CD4-positive, alpha-beta T cell (primary cell): ENCODE data around the gene HP1BP3. TPM values are rescaled to one million over a fixed set of nuclear protein-coding genes. Genes with fewer than 3 reads are reported as not detected.

ENCODE experiments used
- ATAC-seq: fragments of 200-7000 bp; cut with Tn5 transposase; one replicate; pipeline ENCODE4 v1.10.0; 2022; ENCODE audit warnings: mild to moderate bottlenecking; ENCODE audit not compliant: poor library complexity
- CTCF ChIA-PET: fragments of 350-600 bp; sonication (Branson Sonifier 250); formaldehyde crosslinking; loops from one replicate; lab custom pipeline; 2021; ENCODE audit warnings: antibody characterized with exemption, inconsistent platforms; lab: Charles Lee
- POLR2A ChIA-PET: fragments of 350-600 bp; sonication (Branson Sonifier 250); formaldehyde crosslinking; loops from one replicate; lab custom pipeline; 2021; ENCODE audit warnings: antibody characterized with exemption, inconsistent platforms; lab: Charles Lee
- DNase-seq, 14 experiments: peaks; one replicate each; pipeline ENCODE4 v3.0.0-alpha.2; 2013 to 2020; ENCODE audit warnings: mixed read lengths in 2 of 14
- H3K27ac ChIP-seq, 2 donors: one replicate each; pipeline versions ENCODE4 v1.5.1 to v1.7.0; 2013; ENCODE audit warnings: low read length in 2 of 2, low read depth in 1 of 2, mild to moderate bottlenecking in 1 of 2
- H3K27me3 ChIP-seq, 2 experiments: 1 replicate in 1 of 2; 2 replicates in 1 of 2; pipeline versions ENCODE4 v1.6.1 to v1.7.0; 2013; ENCODE audit warnings: low read length in 2 of 2, control low read depth in 1 of 2, mild to moderate bottlenecking in 1 of 2, moderate library complexity in 1 of 2; ENCODE audit not compliant: insufficient read depth in 2 of 2, control insufficient read depth in 1 of 2
- H3K36me3 ChIP-seq: one replicate; pipeline ENCODE4 v1.6.1; 2013; ENCODE audit warnings: low read length, control low read depth; ENCODE audit not compliant: insufficient read depth
- H3K4me1 ChIP-seq: one replicate; pipeline ENCODE4 v1.6.1; 2013; ENCODE audit warnings: low read length, control low read depth; ENCODE audit not compliant: insufficient read depth
- H3K4me3 ChIP-seq: one replicate; pipeline ENCODE4 v1.5.1; 2013; ENCODE audit warnings: mild to moderate bottlenecking, low read length, moderate library complexity
- H3K9me3 ChIP-seq, 2 experiments: 1 replicate in 1 of 2; 2 replicates in 1 of 2; pipeline versions ENCODE4 v1.6.1 to v1.7.0; 2013; ENCODE audit warnings: low read length in 2 of 2, mild to moderate bottlenecking in 2 of 2, control low read depth in 1 of 2, moderate library complexity in 1 of 2; ENCODE audit not compliant: control insufficient read depth in 1 of 2, insufficient read depth in 1 of 2
- H3K27ac Mint-ChIP-seq: one replicate; pipeline ENCODE4 v1.8.0; 2020; ENCODE audit warnings: mixed read lengths
- H3K27me3 Mint-ChIP-seq: one replicate; pipeline ENCODE4 v1.8.0; 2021; ENCODE audit warnings: mixed read lengths
- H3K36me3 Mint-ChIP-seq: one replicate; pipeline ENCODE4 v1.8.0; 2021; ENCODE audit warnings: low read depth, mixed read lengths
- H3K4me1 Mint-ChIP-seq: one replicate; pipeline ENCODE4 v1.8.0; 2021; ENCODE audit warnings: low read depth, mixed read lengths
- H3K4me3 Mint-ChIP-seq: one replicate; pipeline ENCODE4 v1.8.0; 2020; ENCODE audit warnings: mild to moderate bottlenecking, mixed read lengths
- H3K9me3 Mint-ChIP-seq: one replicate; pipeline ENCODE4 v1.8.0; 2020; ENCODE audit warnings: mixed read lengths
- intact Hi-C, 2 experiments: fragments of 100-400 bp; cut with DNase I in 1 of 2; cut with micrococcal nuclease in 1 of 2; formaldehyde crosslinking; loops; one replicate each; pipeline versions ENCODE4 v1.15.1 to v1.9.0; 2023 to 2025; cut with DNase I, micrococcal nuclease
- polyA plus RNA-seq, 2 donors: library from polyadenylated mRNA; unstranded; fragments of 120-200 nt; gene quantifications; one replicate each; pipeline ENCODE4 v1.2.1, GENCODE V29; 2013
- total RNA-seq, 174 experiments: library from RNA in 2 of 174; stranded (reverse) in 2 of 174; gene quantifications; one replicate each; pipeline ENCODE4 v1.2.3 and lab custom pipeline; 2021 to 2026
- TF ChIP-seq, protein P1 (sequence below): fragments of 200-600 bp; IDR thresholded peaks from one replicate; pipeline ENCODE4 v1.8.0; 2022; ENCODE audit warnings: antibody characterized with exemption, mild to moderate bottlenecking

HP1BP3 gene, protein sequence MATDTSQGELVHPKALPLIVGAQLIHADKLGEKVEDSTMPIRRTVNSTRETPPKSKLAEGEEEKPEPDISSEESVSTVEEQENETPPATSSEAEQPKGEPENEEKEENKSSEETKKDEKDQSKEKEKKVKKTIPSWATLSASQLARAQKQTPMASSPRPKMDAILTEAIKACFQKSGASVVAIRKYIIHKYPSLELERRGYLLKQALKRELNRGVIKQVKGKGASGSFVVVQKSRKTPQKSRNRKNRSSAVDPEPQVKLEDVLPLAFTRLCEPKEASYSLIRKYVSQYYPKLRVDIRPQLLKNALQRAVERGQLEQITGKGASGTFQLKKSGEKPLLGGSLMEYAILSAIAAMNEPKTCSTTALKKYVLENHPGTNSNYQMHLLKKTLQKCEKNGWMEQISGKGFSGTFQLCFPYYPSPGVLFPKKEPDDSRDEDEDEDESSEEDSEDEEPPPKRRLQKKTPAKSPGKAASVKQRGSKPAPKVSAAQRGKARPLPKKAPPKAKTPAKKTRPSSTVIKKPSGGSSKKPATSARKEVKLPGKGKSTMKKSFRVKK
- 100 to 1,000 TPM; 186 to 191 TPM for total RNA-seq
- polyA plus RNA-seq (2013, experiment 1 of 2): 209 TPM
- 253 TPM for polyA plus RNA-seq (2013, experiment 2 of 2)
- total RNA-seq (lab: John Stamatoyannopoulos, UW): 128 to 489 (median 300) reads per million in 172 experiments

DNA sequence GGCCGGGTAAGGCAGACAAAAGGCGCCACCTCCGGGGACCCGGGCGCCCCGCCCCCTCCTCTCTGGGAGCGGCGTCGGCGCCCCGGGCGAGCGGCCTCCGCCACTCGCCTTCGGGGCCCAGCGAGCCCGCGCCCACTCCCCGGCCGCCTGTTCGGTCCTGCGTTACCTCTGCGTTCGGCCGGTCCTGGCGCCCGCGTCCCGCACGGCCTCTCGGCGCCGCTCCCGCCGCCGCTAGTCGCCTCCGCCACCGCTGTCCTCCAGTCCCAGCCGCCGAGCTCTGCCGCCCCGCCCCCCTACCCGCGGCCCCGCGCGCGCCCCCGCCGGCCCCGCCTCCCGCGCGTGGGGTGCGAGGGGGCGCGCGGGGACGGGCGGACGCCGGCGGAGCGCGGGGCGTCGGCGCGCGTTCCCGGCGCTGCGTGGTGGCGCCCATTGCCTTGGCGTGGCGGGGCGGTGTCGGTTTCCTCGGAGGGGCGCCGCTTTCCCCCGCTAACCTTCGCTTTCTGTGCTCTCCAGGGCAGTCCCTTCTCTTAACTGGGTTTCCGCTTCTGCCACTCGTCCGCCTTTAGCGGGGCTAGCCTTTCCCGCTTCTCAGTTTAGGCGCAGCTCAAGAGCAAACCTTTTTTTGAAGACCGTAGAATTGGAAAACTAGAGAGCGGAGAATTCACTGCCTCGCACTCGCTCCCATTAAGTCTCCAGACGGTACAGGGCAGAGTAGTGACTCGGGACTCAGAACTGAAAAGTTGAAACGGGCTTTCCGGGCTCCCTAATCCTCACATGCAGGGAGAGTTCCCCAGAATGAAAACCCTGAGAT is at the start of gene HP1BP3:
TSS of gene HP1BP3 (minus strand) at position 279 of the 811 bp plus-strand sequence. CDS start 6,867 bp downstream, outside the sequence.
- Mint-ChIP-seq H3K36me3 (peaks cover 21% of the 10 kb centered on the region), H3K4me3 (peak within 1 kb of the TSS; percentile 99), H3K4me1 (peaks cover 37% of the 10 kb centered on the region), H3K27ac (peak within 1 kb of the TSS; percentile 97), H3K9me3 (no peaks in the 10 kb centered on the region), H3K27me3 (no peaks in the 10 kb centered on the region)
- CTCF ChIA-PET: interaction anchor here (1.2 to 1.7 kb wide), 3 partner anchors 10 to 90 kb away, joined by 3 to 6 read pairs (median 4); no protein-coding TSS in a partner anchor
- Histone ChIP-seq H3K27me3 (no peaks in the 10 kb centered on the region), H3K36me3 (no peaks in the 10 kb centered on the region), H3K9me3 (no peaks in the 10 kb centered on the region), H3K4me3 (peak within 1 kb of the TSS; percentile 87), H3K27ac (peak within 1 kb of the TSS; percentile 85), H3K4me1 (peaks cover 33% of the 10 kb centered on the region)
- POLR2A ChIA-PET: interaction anchor here (0.6 to 2.8 kb wide), 30 partner anchors 10 to 1577 kb away, joined by 3 to 21 read pairs (median 5); partner anchors contain the start of genes CDC42, DDOST, EIF4G3 and KIF17
- intact Hi-C loops: loop anchor here (2.0 to 5.0 kb wide), 6 partner anchors 55 to 1150 kb away; partner anchors contain the start of genes EIF4G3 (in 2 of the 2), DDOST (in 1 of the 2), HSPG2 (in 1 of the 2) and MUL1 (in 1 of the 2)
- DNase-seq (peak; percentile 72 to 95 (median 87)), ATAC-seq (peak; percentile 62)
- TF ChIP-seq, protein P1, sequence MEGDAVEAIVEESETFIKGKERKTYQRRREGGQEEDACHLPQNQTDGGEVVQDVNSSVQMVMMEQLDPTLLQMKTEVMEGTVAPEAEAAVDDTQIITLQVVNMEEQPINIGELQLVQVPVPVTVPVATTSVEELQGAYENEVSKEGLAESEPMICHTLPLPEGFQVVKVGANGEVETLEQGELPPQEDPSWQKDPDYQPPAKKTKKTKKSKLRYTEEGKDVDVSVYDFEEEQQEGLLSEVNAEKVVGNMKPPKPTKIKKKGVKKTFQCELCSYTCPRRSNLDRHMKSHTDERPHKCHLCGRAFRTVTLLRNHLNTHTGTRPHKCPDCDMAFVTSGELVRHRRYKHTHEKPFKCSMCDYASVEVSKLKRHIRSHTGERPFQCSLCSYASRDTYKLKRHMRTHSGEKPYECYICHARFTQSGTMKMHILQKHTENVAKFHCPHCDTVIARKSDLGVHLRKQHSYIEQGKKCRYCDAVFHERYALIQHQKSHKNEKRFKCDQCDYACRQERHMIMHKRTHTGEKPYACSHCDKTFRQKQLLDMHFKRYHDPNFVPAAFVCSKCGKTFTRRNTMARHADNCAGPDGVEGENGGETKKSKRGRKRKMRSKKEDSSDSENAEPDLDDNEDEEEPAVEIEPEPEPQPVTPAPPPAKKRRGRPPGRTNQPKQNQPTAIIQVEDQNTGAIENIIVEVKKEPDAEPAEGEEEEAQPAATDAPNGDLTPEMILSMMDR: no peak

DNA sequence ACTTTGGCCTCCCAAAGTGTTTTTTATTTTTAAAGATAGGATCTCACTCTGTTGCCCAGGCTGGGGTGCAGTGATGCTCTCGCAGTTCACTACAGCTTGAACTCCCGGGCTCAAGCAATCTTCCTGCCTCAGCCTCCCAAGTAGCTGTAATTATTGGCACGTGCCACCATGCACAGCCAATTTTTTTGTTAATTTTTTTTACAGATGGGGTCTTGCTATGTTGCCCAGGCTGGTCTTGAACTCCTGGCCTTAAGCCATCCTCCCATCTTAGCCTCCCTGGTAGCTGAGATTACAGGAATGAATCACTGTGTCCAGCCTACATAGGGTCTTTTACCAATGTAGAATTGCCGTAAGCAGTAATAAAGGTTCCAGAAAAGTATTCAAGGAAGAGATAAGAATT is 49.1 kb upstream of the HP1BP3 start:
- ATAC-seq: no peak

More for the DNA sequence above, 49.1 kb upstream of the HP1BP3 start:
- CTCF ChIA-PET: no interaction called here
- H3K4me3 ChIP-seq: no peak overlapping the region
- no peaks in the 10 kb centered on the region for H3K4me1 ChIP-seq
- intact Hi-C loops: no loop called here
- H3K4me1 Mint-ChIP-seq: no peaks in the 10 kb centered on the region
- no peaks in the 10 kb centered on the region for H3K9me3 Mint-ChIP-seq
- POLR2A ChIA-PET: no interaction called here
- DNase-seq: no peak
- H3K4me3 Mint-ChIP-seq: no peak overlapping the region
- H3K27ac Mint-ChIP-seq: no peak overlapping the region
- no peaks in the 10 kb centered on the region for H3K36me3 ChIP-seq
- H3K36me3 Mint-ChIP-seq: peaks cover 43% of the 10 kb centered on the region
- no peaks in the 10 kb centered on the region for H3K27me3 Mint-ChIP-seq
- H3K27ac ChIP-seq: no peak overlapping the region
- TF ChIP-seq, protein P1: no peak
- H3K27me3 ChIP-seq: no peaks in the 10 kb centered on the region
- H3K9me3 ChIP-seq: no peaks in the 10 kb centered on the region
